B cell (primary cell): ENCODE data around the gene CD200R1L.

Experiments used
- EZH2 ChIP-seq: IDR thresholded peaks from 2 replicates; pipeline ENCODE4 v1.6.1; 2012; ENCODE audit warnings: borderline replicate concordance, low read depth, mild to moderate bottlenecking, moderate library complexity, low read length; ENCODE audit not compliant: insufficient read depth, poor library complexity, severe bottlenecking
- TF ChIP-seq, protein P1 (sequence below): fragments of 200-600 bp; IDR thresholded peaks from one replicate; pipeline ENCODE4 v1.8.0; 2022; ENCODE audit warnings: antibody characterized with exemption, mild to moderate bottlenecking

DNA sequence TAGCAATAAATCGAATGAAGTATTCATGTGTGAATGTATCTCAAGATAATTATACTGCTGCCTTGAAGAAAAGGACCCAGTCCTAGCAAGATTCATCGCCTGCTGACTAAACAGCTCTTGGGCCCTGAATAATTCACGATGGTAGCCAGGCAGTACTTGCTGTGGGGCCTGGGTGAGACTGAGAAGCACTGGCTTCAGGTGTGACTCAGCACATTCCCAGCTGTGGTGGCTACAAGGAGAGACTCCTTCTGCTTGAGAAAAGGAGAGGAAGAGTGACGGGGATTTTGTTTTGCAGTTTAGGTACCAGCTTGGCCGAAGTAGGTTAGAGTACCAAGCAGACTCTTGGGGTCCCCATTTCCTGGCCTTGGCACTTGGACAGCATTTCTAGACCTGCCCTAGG is 47.6 kb upstream of the CD200R1L start:
- TF ChIP-seq, protein P1, sequence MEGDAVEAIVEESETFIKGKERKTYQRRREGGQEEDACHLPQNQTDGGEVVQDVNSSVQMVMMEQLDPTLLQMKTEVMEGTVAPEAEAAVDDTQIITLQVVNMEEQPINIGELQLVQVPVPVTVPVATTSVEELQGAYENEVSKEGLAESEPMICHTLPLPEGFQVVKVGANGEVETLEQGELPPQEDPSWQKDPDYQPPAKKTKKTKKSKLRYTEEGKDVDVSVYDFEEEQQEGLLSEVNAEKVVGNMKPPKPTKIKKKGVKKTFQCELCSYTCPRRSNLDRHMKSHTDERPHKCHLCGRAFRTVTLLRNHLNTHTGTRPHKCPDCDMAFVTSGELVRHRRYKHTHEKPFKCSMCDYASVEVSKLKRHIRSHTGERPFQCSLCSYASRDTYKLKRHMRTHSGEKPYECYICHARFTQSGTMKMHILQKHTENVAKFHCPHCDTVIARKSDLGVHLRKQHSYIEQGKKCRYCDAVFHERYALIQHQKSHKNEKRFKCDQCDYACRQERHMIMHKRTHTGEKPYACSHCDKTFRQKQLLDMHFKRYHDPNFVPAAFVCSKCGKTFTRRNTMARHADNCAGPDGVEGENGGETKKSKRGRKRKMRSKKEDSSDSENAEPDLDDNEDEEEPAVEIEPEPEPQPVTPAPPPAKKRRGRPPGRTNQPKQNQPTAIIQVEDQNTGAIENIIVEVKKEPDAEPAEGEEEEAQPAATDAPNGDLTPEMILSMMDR, result no peak
- no peak for TF ChIP-seq EZH2
